Measurements from ENCODE around the gene EMC8.

Gene EMC8

DNA sequence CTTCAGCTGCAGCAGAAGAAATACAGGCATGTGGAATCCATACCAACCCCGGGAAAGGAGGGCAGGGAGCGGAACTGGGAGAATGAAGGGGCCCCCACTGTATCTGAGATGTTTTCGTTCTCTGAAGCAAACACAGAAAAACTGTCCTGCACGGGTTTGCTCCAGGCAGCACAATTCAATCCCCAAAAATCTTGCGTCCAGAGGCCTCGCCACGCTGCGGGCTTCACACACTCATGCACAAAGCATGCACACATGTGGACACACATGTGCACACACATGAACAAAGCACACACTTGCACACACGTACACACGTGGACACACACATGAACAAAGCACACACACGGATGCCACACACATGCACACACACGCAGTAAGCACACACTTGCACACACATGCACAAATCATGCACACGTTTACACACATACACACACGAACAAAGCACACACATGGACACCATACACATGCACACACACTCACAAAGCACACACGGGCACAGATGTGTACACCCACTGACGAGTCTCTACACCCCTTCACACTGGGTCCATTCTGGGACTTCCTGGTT, 27.4 kb upstream of the EMC8 start:
- no peak overlapping the region for H3K27ac ChIP-seq
- no peak for TF ChIP-seq ZFX (IDR thresholded peaks at IDR 0.05)
- TF ChIP-seq, protein P1, sequence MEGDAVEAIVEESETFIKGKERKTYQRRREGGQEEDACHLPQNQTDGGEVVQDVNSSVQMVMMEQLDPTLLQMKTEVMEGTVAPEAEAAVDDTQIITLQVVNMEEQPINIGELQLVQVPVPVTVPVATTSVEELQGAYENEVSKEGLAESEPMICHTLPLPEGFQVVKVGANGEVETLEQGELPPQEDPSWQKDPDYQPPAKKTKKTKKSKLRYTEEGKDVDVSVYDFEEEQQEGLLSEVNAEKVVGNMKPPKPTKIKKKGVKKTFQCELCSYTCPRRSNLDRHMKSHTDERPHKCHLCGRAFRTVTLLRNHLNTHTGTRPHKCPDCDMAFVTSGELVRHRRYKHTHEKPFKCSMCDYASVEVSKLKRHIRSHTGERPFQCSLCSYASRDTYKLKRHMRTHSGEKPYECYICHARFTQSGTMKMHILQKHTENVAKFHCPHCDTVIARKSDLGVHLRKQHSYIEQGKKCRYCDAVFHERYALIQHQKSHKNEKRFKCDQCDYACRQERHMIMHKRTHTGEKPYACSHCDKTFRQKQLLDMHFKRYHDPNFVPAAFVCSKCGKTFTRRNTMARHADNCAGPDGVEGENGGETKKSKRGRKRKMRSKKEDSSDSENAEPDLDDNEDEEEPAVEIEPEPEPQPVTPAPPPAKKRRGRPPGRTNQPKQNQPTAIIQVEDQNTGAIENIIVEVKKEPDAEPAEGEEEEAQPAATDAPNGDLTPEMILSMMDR (conservative IDR thresholded peaks at IDR 0.05), result no peak

DNA sequence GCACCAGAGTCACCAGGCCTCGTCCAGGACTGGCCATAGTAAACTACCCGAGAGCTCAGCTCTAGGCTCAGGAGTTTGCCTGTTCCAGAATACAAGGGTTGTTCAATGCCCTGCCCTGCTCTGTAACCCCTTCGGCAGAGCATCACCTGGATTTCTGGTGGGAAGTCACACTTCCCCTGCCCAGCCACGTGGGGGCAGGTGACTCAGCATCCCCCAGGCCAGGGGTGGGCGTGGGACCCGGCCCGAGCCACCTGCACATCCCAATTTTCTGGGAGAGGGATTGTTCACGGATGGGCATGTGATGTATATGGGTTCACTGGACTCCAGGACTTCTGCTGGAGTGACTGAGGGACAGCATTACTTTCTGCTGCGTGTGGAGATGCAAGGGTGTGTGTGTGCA, 26.0 kb upstream of the EMC8 start:
- TF ChIP-seq ZFX (IDR thresholded peaks at IDR 0.05), result no peak
- TF ChIP-seq, protein P1 (conservative IDR thresholded peaks at IDR 0.05), result no peak; the same call in 1 of the 2 replicates
- no peak overlapping the region for H3K27ac ChIP-seq

DNA sequence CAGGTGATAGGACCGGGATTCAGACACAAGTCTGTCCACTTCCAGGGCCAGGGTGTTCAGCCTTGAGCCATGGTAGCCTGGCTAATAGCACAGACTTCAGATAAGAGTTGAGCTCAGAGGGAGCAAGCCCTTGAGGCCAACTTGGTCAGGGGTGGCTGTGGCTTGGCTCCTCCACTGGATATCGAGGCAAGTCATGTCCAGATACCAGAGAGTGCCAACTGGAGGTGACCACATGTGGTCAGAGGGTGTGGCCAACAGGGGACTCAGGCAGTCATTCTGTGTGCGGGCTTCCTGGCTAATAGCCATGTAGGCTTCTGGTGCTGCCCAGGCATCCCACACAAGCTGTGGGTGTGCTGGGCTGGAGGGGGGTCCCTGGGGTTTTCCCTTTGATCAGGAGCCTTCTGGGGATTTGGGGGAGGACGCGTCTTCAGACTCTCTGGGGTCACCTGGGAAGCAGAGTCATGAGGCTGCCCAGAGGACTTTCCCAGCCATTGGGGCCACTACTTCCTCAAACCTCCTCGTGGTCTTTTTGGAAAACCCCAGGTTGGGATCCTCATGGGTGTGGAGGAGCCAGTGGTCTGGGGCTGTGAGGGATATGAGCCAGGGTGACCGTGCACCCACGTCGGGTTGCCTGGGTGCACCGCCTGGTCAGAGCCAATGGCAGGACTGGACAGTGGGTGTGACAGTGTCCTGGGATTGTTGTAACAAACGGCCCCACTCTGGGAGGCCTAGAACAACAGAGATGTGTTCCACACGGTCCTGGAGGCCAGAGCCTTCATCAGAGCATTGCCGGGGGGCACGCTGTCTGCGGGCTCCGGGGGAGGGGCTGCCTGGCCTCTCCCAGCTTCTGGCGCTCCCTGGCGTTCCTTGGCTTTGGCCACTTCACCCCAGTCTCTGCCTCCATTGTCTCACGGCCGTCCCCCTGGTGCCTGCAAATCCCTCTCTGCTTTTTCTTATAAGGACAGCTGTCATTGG, 25.1 kb upstream of the EMC8 start:
- no peak overlapping the region for H3K27ac ChIP-seq
- TF ChIP-seq ZFX (IDR thresholded peaks at IDR 0.05), result no peak
- TF ChIP-seq, protein P1 (conservative IDR thresholded peaks at IDR 0.05), result no peak

DNA sequence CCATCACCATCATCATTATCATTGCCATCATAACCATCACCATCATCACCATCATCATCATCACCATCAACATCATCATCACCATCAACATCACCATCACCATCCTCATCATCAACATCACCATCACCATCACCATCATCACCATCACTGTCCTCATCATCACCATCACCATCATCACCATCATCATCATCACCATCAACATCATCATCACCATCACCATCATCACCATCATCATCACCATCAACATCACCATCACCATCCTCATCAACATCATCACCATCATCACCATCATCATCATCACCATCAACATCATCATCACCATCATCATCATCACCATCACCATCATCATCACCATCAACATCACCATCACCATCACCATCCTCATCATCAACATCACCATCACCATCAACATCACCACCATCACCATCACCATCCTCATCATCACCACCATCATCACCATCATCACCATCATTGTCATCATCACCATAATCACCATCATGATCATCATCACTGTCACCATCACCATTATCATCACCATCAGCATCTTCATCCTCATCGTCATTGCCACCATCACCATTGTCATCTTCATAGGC, 24.1 kb upstream of the EMC8 start:
- TF ChIP-seq ZFX (IDR thresholded peaks at IDR 0.05), result no peak
- TF ChIP-seq, protein P1 (conservative IDR thresholded peaks at IDR 0.05), result no peak
- H3K27ac ChIP-seq, result no peak overlapping the region

DNA sequence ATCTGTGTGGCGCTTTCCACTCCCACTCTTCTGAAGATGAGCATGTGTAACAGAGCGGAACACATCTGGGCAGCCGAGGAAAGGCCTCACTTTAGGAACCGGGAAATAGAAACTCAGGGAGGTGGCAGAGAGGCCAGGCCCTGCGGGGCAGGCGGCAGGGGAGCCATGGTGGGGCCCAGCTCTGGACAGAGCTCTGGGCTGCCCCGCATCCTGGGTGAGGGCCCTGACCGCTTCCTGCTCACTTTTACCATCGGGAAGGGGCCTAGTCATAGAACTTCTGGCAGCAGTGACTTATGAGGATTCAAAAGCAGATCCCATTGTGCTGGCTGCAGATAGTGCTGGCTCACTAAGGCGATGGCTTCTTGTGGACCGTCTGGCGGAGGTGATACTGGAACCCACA, 22.8 kb upstream of the EMC8 start:
- TF ChIP-seq ZFX (IDR thresholded peaks at IDR 0.05), result no peak
- TF ChIP-seq, protein P1 (conservative IDR thresholded peaks at IDR 0.05), result no peak
- no peak overlapping the region for H3K27ac ChIP-seq

DNA sequence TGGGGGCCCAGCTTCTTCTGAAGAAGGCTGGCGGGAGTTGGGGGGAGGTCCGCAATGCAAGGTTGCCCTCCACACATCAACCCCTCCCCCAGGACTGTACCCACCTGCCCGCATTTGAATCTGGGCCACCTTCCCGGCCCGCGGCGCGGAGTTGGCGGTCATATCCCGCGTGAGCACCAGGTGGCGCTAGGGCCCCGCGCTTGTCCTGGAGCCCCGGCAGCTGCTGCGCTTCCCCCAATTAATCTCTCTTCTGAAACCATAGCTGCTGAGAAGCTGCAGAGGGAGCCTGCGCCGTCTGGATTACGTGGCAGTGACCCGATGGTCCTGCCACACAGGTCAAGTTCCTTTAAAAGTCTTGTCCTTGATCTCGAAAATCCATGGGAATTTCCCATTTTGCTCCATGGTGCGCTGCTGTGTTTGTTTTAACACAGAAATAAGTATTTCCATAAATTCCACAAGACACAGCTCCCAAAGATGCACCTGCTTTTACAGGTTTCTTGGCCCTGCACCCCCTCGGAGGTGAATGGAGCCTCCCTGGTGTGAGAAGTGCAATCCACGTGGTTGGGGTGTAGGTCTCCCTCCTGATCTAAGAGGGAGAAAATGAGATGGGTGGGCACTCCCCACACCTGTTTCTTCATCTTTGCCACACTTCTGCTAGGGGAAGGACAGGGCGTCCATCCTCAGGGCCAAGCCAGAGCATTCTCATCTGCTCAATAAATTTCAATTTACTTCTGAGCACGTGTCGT, 22.2 kb upstream of the EMC8 start:
- no peak overlapping the region for H3K27ac ChIP-seq
- TF ChIP-seq, protein P1 (conservative IDR thresholded peaks at IDR 0.05), result peak; percentile 97
- no peak for TF ChIP-seq ZFX (IDR thresholded peaks at IDR 0.05)
